Uterus (tissue), 2 donors: ENCODE results near the gene RER1.

Experiments
- CTCF ChIP-seq, 4 experiments: fragments of 200-600 bp in 2 of 4; fragments of 450-650 bp in 2 of 4; sonication (generic) in 2 of 4; IDR thresholded peaks; one replicate each; pipeline ENCODE4 v1.5.1; 2016 to 2019; ENCODE audit warnings: antibody characterized with exemption in 4 of 4, mild to moderate bottlenecking in 2 of 4, moderate library complexity in 1 of 4
- POLR2A ChIP-seq, 2 donors: fragments of 450-650 bp; IDR thresholded peaks; one replicate each; pipeline ENCODE4 v1.6.1; 2016; ENCODE audit warnings: antibody characterized with exemption in 2 of 2, mild to moderate bottlenecking in 1 of 2, moderate library complexity in 1 of 2

- no peak for TF ChIP-seq CTCF (IDR thresholded peaks at IDR 0.05)
- TF ChIP-seq POLR2A (IDR thresholded peaks at IDR 0.05): no peak
Measured at GRCh38 chr1:2415801-2416208, 24.2 kb downstream of the RER1 start.
